Stomach smooth muscle (tissue), 2 donors: Measurements from ENCODE around the gene MYO15B.

ENCODE experiments used
- H3K27ac ChIP-seq: one replicate; pipeline ENCODE4 v1.7.0; 2013; ENCODE audit warnings: mild to moderate bottlenecking, low read length, inconsistent platforms
- H3K27me3 ChIP-seq, 2 donors: one replicate each; pipeline ENCODE4 v1.7.0; 2013; ENCODE audit warnings: low read length in 2 of 2; ENCODE audit not compliant: insufficient read depth in 2 of 2, control insufficient read depth in 1 of 2
- H3K36me3 ChIP-seq, 2 donors: one replicate each; pipeline ENCODE4 v1.7.0; 2013; ENCODE audit warnings: low read length in 2 of 2; ENCODE audit not compliant: control insufficient read depth in 2 of 2, insufficient read depth in 2 of 2
- H3K4me1 ChIP-seq: one replicate; pipeline ENCODE4 v1.7.0; 2013; ENCODE audit warnings: low read length; ENCODE audit not compliant: control insufficient read depth, insufficient read depth
- H3K4me3 ChIP-seq, 2 donors: one replicate each; pipeline ENCODE4 v1.7.0; 2013; ENCODE audit warnings: low read length in 2 of 2
- H3K9ac ChIP-seq, 2 donors: one replicate each; pipeline ENCODE4 v1.7.0; 2013; ENCODE audit warnings: low read length in 2 of 2, mild to moderate bottlenecking in 1 of 2
- H3K9me3 ChIP-seq, 2 donors: one replicate each; pipeline ENCODE4 v1.7.0; 2013; ENCODE audit warnings: low read length in 2 of 2; ENCODE audit not compliant: control insufficient read depth in 2 of 2
- donor health status: healthy.
- donor health status: Pancreatic carcinoma.

The MYO15B gene

GRCh38 chr17:75642182-75642783 is 54.7 kb downstream of the MYO15B start:
- no peak overlapping the region for H3K27ac ChIP-seq
- no peaks in the 10 kb centered on the region for H3K27me3 ChIP-seq
- H3K4me3 ChIP-seq, result no peak overlapping the region
- no peak overlapping the region for H3K9ac ChIP-seq
- H3K4me1 ChIP-seq, result peaks cover 3% of the 10 kb centered on the region
- peaks cover 0 to 11% of the 10 kb centered on the region in 2 donors for H3K36me3 ChIP-seq
- H3K9me3 ChIP-seq, result no peaks in the 10 kb centered on the region

GRCh38 chr17:75642784-75643642 is 55.4 kb downstream of the MYO15B start:
- H3K27ac ChIP-seq, result no peak overlapping the region
- peaks cover 3% of the 10 kb centered on the region for H3K4me1 ChIP-seq
- no peaks in the 10 kb centered on the region for H3K27me3 ChIP-seq
- no peak overlapping the region for H3K9ac ChIP-seq
- no peak overlapping the region for H3K4me3 ChIP-seq
- H3K36me3 ChIP-seq, result peaks cover 2 to 11% of the 10 kb centered on the region in 2 donors
- no peaks in the 10 kb centered on the region for H3K9me3 ChIP-seq

GRCh38 chr17:75643643-75644017 is 56.0 kb downstream of the MYO15B start:
- Histone ChIP-seq H3K36me3 (peaks cover 3 to 11% of the 10 kb centered on the region in 2 donors), H3K4me1 (peaks cover 3% of the 10 kb centered on the region), H3K27ac (no peak overlapping the region), H3K27me3 (no peaks in the 10 kb centered on the region), H3K4me3 (no peak overlapping the region), H3K9me3 (no peaks in the 10 kb centered on the region), H3K9ac (no peak overlapping the region)

DNA sequence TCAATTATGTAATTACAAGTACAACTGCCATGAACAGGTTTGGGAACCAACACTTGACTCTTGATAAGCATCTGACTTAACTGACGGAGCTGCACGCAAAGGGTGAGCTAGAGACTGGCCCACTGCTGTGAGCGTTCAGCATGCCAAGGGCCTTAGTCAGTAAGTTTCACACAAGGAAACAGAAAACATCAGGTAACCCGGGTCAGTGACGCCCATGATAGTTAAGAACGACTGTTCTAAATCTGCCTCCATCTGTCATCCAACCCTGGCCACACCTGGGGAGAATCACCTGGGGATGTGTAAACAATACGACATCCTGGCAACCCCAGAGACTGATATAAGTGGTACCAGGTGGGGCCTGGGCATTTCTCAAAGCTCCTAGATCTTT is 57.9 kb downstream of the MYO15B start:
- Histone ChIP-seq H3K27me3 (no peaks in the 10 kb centered on the region), H3K27ac (no peak overlapping the region), H3K4me3 (no peak overlapping the region), H3K4me1 (peaks cover 6% of the 10 kb centered on the region), H3K9me3 (no peaks in the 10 kb centered on the region), H3K9ac (no peak overlapping the region), H3K36me3 (peaks cover 8 to 18% of the 10 kb centered on the region in 2 donors)

GRCh38 chr17:75645889-75646637 is 58.5 kb downstream of the MYO15B start:
- Histone ChIP-seq H3K27ac (no peak overlapping the region), H3K4me1 (peaks cover 6% of the 10 kb centered on the region), H3K9ac (no peak overlapping the region), H3K27me3 (no peaks in the 10 kb centered on the region), H3K36me3 (peaks cover 11 to 19% of the 10 kb centered on the region in 2 donors), H3K9me3 (no peaks in the 10 kb centered on the region), H3K4me3 (no peak overlapping the region)

DNA sequence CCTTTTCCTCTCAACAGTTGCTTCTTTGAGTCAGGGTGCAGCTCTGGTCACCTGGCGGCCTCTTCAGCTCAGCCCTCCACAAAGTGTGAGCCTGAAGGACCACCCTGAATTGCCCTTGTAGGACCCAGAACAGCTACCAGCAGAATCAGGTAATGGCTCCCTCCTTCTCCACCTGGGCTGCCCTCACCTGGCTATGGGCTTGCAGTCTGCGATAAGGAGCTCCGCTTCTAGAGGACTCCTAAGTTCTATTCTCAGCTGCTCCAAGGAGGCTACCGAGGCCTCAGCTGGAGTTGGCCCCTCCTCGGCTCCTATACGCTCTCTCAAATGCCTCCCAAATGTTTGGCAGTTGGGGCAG is 59.0 kb downstream of the MYO15B start:
- Histone ChIP-seq H3K9me3 (no peaks in the 10 kb centered on the region), H3K27me3 (no peaks in the 10 kb centered on the region), H3K36me3 (peaks cover 11 to 17% of the 10 kb centered on the region in 2 donors), H3K4me3 (no peak overlapping the region), H3K27ac (no peak overlapping the region), H3K4me1 (peaks cover 3% of the 10 kb centered on the region), H3K9ac (no peak overlapping the region)

DNA sequence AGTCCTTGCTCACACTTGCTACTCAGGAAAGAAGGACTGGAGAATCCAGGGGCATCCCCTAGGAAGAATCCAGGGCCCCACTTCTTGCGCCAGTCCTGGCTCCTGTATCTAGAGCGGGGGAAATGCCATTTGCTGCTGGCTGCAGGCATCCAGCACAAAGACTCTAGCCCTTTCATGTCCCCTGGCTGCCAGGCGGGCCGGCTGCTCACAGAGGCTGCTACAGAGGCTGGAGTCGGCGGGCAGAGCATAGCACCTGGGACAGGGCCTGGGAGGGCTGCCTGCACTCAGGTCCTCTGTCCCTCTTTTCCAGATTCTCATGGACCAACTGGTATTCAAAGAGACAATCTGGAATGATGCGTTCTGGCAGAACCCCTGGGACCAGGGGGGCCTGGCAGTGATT is 59.5 kb downstream of the MYO15B start:
- Histone ChIP-seq H3K9ac (no peak overlapping the region), H3K36me3 (peaks cover 11 to 16% of the 10 kb centered on the region in 2 donors), H3K4me1 (peaks cover 3% of the 10 kb centered on the region), H3K27me3 (no peaks in the 10 kb centered on the region), H3K4me3 (no peak overlapping the region), H3K9me3 (no peaks in the 10 kb centered on the region), H3K27ac (no peak overlapping the region)

GRCh38 chr17:75647921-75648320 is 60.3 kb downstream of the MYO15B start:
- Histone ChIP-seq H3K4me1 (peaks cover 3% of the 10 kb centered on the region), H3K36me3 (peaks cover 11 to 17% of the 10 kb centered on the region in 2 donors), H3K4me3 (no peak overlapping the region), H3K27me3 (no peaks in the 10 kb centered on the region), H3K9me3 (no peaks in the 10 kb centered on the region), H3K9ac (no peak overlapping the region), H3K27ac (no peak overlapping the region)

DNA sequence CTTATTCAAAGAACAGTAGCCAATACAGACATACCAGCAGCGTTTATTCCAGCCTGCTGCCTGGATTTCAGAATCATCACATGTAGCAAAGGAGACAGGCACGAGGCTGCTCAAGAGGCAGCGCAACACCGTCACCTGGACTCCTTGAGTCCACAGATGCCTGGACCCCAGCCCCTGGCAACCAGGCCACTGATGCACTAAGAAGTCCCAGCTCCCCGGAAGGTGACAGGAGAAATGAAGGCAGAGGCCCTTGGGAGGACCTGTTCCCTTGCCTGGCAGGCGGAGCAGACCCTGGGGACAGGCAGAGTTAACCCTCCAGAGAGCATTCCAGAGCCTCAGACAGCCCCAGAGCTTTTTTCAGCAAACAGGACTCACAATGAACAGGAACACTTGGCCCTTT is 62.1 kb downstream of the MYO15B start:
- H3K27me3 ChIP-seq, result no peaks in the 10 kb centered on the region
- peaks cover 15 to 25% of the 10 kb centered on the region in 2 donors for H3K36me3 ChIP-seq
- H3K9ac ChIP-seq, result no peak overlapping the region
- no peak overlapping the region for H3K27ac ChIP-seq
- H3K4me3 ChIP-seq, result no peak overlapping the region
- peaks cover 3% of the 10 kb centered on the region for H3K4me1 ChIP-seq
- H3K9me3 ChIP-seq, result no peaks in the 10 kb centered on the region

GRCh38 chr17:75650874-75651273 is 63.3 kb downstream of the MYO15B start:
- Histone ChIP-seq H3K4me1 (peaks cover 3% of the 10 kb centered on the region), H3K27ac (no peak overlapping the region), H3K9me3 (no peaks in the 10 kb centered on the region), H3K4me3 (no peak overlapping the region), H3K36me3 (peaks cover 15 to 27% of the 10 kb centered on the region in 2 donors), H3K27me3 (no peaks in the 10 kb centered on the region), H3K9ac (no peak overlapping the region)
